Stomach (tissue), 9 donors: ENCODE measurements around the gene PTPRG. TPM values are rescaled to one million over a fixed set of nuclear protein-coding genes. Genes with fewer than 3 reads are reported as not detected.

Experiments used
- DNase-seq, 2 donors: peaks; one replicate each; pipeline versions ENCODE4 v3.0.0 to v3.0.0-alpha.2; 2013 to 2019
- H3K27ac ChIP-seq, 5 donors: fragments of 200-600 bp in 4 of 5; sonication (generic) in 4 of 5; one replicate each; pipeline ENCODE4 v1.5.1; 2013 to 2019; ENCODE audit warnings: mild to moderate bottlenecking in 1 of 5, moderate library complexity in 1 of 5
- H3K27me3 ChIP-seq, 3 donors: fragments of 200-600 bp; sonication (generic); one replicate each; pipeline ENCODE4 v1.5.1; 2017 to 2019; ENCODE audit warnings: mixed run types in 1 of 3
- H3K36me3 ChIP-seq, 4 donors: fragments of 200-600 bp; sonication (generic); 1 replicate in 3 of 4; 2 replicates in 1 of 4; pipeline ENCODE4 v1.5.1; 2016 to 2019
- H3K4me1 ChIP-seq, 4 donors: fragments of 200-600 bp; sonication (generic); one replicate each; pipeline ENCODE4 v1.5.1; 2016 to 2019
- H3K4me3 ChIP-seq, 4 donors: fragments of 200-600 bp; sonication (generic) in 3 of 4; one replicate each; pipeline ENCODE4 v1.5.1; 2016 to 2019; ENCODE audit warnings: mild to moderate bottlenecking in 1 of 4
- H3K9me3 ChIP-seq, 4 donors: fragments of 200-600 bp; sonication (generic); one replicate each; pipeline ENCODE4 v1.5.1; 2016 to 2019
- EP300 ChIP-seq: sonication (generic); formaldehyde crosslinking; IDR thresholded peaks from one replicate; pipeline ENCODE4 v1.6.1; 2017; ENCODE audit warnings: antibody characterized with exemption
- POLR2A ChIP-seq, 4 donors: fragments of 450-650 bp; IDR thresholded peaks; one replicate each; pipeline ENCODE4 v1.6.1; 2016; ENCODE audit warnings: antibody characterized with exemption in 4 of 4, control low read depth in 2 of 4, mild to moderate bottlenecking in 1 of 4, moderate library complexity in 1 of 4
- POLR2AphosphoS5 ChIP-seq, 3 donors: sonication (generic); formaldehyde crosslinking; IDR thresholded peaks; one replicate each; pipeline ENCODE4 v1.6.1; 2016; ENCODE audit warnings: antibody characterized with exemption in 3 of 3
- WGBS, 5 donors: extraction: QIAGEN DNeasy Blood & Tissue Kit in 3 of 5; methylation state at CpG; one replicate each; pipeline versions ENCODE4 v1.1.5 to v1.1.7; 2013 to 2018; 5-methylcytosine and 5-hydroxymethylcytosine counted together
- intact Hi-C: fragments of 100-400 bp; cut with DNase I; formaldehyde crosslinking; loops from one replicate; pipeline ENCODE4 v1.15.1; 2023; ENCODE audit warnings: low total_unique reads
- polyA plus RNA-seq, 3 donors: library from polyadenylated mRNA; stranded (reverse); fragments of 200-250 nt; gene quantifications; one replicate each; pipeline ENCODE4 v1.2.3, GENCODE V29; 2013
- total RNA-seq, 5 donors: library from RNA; depleted of rRNA; stranded (reverse); fragments of >200 nt; gene quantifications; one replicate each; pipeline versions ENCODE4 v1.1.0 to v1.2.3, GENCODE V29; 2014 to 2016
- TF ChIP-seq, protein P1 (sequence below), 7 experiments: fragments of 450-650 bp in 4 of 7; fragments of 200-600 bp in 3 of 7; sonication (generic) in 3 of 7; IDR thresholded peaks; one replicate each; pipeline ENCODE4 v1.5.1; 2016 to 2019; ENCODE audit warnings: antibody characterized with exemption in 7 of 7, control low read depth in 2 of 7, mild to moderate bottlenecking in 1 of 7
- donor health status: healthy with polysubstance abuse.
- donor health status: Bipolar disorder and iron deficiency.
- donor health status: healthy.

The PTPRG gene
- total and polyA plus RNA-seq, 8 donors, result 2.4 to 96.0 (median 22.0) TPM

DNA sequence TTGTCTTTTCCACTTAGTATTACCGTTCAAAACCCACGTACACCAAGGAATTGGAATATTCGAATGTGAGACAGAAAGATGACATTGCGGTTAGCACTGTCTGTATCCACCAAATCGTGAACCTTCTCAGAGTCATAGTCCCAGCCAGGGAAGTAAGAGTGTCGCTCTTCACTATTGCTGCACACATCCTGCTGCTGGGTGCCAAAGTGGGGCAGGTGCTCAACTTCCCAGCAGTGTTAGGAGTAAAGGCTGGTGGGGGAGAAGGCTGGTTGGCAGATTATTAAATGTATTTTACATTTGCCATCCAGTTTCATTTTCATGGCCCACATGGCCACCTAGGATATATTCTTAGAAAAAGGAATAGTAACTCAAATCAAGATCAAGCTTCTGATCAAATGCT, 65.1 kb downstream of the PTPRG start:
- TF ChIP-seq, protein P1, sequence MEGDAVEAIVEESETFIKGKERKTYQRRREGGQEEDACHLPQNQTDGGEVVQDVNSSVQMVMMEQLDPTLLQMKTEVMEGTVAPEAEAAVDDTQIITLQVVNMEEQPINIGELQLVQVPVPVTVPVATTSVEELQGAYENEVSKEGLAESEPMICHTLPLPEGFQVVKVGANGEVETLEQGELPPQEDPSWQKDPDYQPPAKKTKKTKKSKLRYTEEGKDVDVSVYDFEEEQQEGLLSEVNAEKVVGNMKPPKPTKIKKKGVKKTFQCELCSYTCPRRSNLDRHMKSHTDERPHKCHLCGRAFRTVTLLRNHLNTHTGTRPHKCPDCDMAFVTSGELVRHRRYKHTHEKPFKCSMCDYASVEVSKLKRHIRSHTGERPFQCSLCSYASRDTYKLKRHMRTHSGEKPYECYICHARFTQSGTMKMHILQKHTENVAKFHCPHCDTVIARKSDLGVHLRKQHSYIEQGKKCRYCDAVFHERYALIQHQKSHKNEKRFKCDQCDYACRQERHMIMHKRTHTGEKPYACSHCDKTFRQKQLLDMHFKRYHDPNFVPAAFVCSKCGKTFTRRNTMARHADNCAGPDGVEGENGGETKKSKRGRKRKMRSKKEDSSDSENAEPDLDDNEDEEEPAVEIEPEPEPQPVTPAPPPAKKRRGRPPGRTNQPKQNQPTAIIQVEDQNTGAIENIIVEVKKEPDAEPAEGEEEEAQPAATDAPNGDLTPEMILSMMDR (IDR thresholded peaks at IDR 0.05), result no peak
- TF ChIP-seq POLR2A (IDR thresholded peaks at IDR 0.05) (no peak), EP300 (no peak), POLR2AphosphoS5 (IDR thresholded peaks at IDR 0.05) (no peak)
- H3K9me3 ChIP-seq, result no peaks in the 10 kb centered on the region
- H3K27ac ChIP-seq, result no peak overlapping the region
- no peak overlapping the region for H3K4me3 ChIP-seq
- 82 to 97% (median 93%) methylated on average over 6 of the region's 6 CpGs for WGBS, 5 donors
- DNase-seq, result peak in 1 of 2 donors; percentile 19
- intact Hi-C loops, result no loop called here
- no peaks in the 10 kb centered on the region for H3K36me3 ChIP-seq
- peaks cover 0 to 15% (median 6%) of the 10 kb centered on the region in 4 donors for H3K4me1 ChIP-seq
- no peaks in the 10 kb centered on the region for H3K27me3 ChIP-seq

DNA sequence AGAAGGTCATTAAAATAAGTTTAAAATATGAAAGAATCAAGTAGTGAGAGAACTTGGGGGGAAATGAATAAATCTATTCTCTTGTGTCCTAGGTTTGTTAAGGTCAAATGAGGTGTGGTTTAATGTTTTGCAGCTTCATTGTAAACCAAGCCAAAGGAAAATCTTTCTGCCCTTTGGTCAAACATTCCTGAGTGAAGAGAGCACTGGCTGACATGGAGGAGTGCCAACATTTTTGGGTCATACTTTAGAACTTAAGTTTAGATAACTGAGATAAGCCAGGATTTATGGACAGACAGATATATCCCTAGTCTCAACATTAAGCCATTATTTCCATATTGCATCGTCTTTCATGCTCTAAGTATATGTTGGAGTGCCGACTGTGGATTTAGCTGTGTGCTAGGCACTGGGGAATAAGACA, 66.4 kb downstream of the PTPRG start:
- peak in 1 of 2 donors; percentile 26 for DNase-seq
- no peak overlapping the region for H3K27ac ChIP-seq
- 55 to 74% (median 61%) methylated on average over 2 of the region's 2 CpGs for WGBS, 5 donors

DNA sequence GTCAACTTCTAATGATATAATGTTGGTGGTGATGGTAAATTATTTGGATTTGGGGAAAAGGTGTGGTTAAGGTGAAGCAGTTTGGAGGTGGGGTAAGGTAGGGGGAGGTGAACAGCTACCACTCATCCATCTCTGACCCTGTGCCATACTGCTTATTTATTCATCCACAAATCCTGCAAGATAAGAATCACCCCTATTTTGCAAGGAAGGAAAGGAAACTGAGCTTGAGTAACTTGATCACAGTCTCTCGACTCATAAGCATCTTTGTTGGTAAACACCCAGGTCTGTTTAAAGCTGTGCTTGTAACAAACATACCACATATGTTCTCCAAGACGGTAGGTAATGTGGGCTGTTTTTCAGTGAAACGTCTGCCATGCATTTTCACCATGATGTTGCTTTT, 67.3 kb downstream of the PTPRG start:
- Histone ChIP-seq H3K27ac (no peak overlapping the region), H3K4me3 (no peak overlapping the region), H3K4me1 (peaks cover 0 to 16% (median 6%) of the 10 kb centered on the region in 4 donors), H3K9me3 (no peaks in the 10 kb centered on the region), H3K36me3 (no peaks in the 10 kb centered on the region), H3K27me3 (no peaks in the 10 kb centered on the region)
- intact Hi-C loops, result no loop called here
- 78 to 93% (median 89%) methylated on average over 3 of the region's 3 CpGs for WGBS, 5 donors
- no peak for DNase-seq
- no peak for TF ChIP-seq POLR2A (IDR thresholded peaks at IDR 0.05)
- TF ChIP-seq, protein P1 (IDR thresholded peaks at IDR 0.05), result no peak
- TF ChIP-seq EP300, result no peak
- no peak for TF ChIP-seq POLR2AphosphoS5 (IDR thresholded peaks at IDR 0.05)

More for the DNA sequence above, 66.4 kb downstream of the PTPRG start:
- no peaks in the 10 kb centered on the region for H3K9me3 ChIP-seq
- peaks cover 0 to 16% (median 6%) of the 10 kb centered on the region in 4 donors for H3K4me1 ChIP-seq
- no peaks in the 10 kb centered on the region for H3K27me3 ChIP-seq
- intact Hi-C loops, result no loop called here
- TF ChIP-seq EP300 (no peak), POLR2AphosphoS5 (IDR thresholded peaks at IDR 0.05) (no peak), POLR2A (IDR thresholded peaks at IDR 0.05) (no peak)
- TF ChIP-seq, protein P1 (IDR thresholded peaks at IDR 0.05), result no peak
- no peaks in the 10 kb centered on the region for H3K36me3 ChIP-seq
- no peak overlapping the region for H3K4me3 ChIP-seq

DNA sequence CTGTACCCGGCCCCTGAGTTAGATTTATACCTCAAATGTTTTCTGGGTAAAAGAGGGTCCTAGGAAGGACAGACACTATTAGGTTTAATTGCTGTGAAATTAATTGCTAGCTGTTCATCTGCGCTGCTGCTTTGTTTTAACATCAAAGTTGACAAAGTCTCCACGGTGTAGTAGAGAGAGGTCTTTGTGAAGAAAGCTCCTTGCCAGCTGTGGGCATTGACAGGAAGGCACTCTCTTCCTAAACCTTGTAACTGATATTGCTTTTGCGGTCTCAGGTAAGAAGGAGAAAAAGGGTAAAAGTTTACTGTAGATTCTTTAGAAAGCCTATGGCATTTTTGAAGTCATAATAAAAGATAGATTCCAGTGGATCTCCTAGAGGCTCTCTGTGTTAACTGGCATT, 68.1 kb downstream of the PTPRG start:
- DNase-seq, result no peak
- intact Hi-C loops, result no loop called here
- WGBS, 5 donors, result 88 to 96% (median 93%) methylated on average over 4 of the region's 4 CpGs
- no peaks in the 10 kb centered on the region for H3K36me3 ChIP-seq
- H3K4me3 ChIP-seq, result no peak overlapping the region
- no peak overlapping the region for H3K27ac ChIP-seq
- no peaks in the 10 kb centered on the region for H3K27me3 ChIP-seq
- TF ChIP-seq EP300 (no peak), POLR2A (IDR thresholded peaks at IDR 0.05) (no peak), POLR2AphosphoS5 (IDR thresholded peaks at IDR 0.05) (no peak)
- TF ChIP-seq, protein P1 (IDR thresholded peaks at IDR 0.05), result no peak
- peaks cover 0 to 16% (median 7%) of the 10 kb centered on the region in 4 donors for H3K4me1 ChIP-seq
- no peaks in the 10 kb centered on the region for H3K9me3 ChIP-seq
